ENCODE results near the gene DCST1. TPM values are rescaled to one million over a fixed set of nuclear protein-coding genes. Genes with fewer than 3 reads are reported as not detected.
A peak's percentile ranks its signal among the peaks of the same experiment; 100 is the strongest.

The DCST1 gene
- total and polyA plus RNA-seq, 2 of the 13 experiments (the other 11 are each of a cell fraction or from before 2014, with no cell fraction given): 0.04 TPM; not detected in 1

DNA sequence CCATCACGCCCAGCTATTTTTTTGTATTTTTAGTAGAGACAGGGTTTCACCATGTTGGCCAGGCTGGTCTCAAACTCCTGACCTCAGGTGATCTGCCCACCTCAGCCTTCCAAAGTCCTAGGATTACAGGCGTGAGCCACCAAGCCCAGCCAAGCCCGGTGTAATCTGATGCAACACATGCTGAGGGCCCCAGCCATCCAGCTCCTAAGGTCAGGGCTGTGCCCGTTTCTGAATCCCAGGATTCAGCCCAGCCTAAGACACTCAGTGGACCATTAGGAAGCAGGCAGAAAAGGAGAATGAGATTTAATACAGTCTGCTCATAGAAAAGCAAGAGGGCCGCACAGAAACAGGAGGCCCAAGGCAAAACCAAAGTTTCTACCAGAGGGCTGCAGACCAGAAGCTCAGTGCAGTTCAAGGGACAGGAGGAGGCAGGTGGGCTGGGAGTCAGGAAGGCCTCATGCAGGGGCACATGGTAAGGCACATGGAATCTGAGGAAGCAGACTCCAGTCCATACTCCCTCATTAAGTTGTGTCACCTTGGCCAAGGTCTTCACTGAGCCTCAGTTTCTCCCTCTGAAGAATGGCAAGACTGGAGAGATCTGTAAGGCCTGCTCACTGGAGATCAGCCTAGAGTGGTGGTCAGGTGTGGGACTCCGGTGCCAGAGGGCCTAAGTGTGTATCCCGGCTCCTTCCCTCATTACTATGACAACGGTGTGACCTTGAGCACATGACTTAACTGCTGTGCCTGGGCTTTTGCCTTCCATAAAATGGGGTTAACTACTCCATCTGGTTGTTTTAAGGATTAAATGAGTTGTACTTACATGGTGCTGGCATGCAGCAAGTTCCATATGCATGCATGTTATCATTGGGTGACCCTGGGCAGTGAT is 15.1 kb downstream of the DCST1 start (continued):
- TF ChIP-seq, protein P1, sequence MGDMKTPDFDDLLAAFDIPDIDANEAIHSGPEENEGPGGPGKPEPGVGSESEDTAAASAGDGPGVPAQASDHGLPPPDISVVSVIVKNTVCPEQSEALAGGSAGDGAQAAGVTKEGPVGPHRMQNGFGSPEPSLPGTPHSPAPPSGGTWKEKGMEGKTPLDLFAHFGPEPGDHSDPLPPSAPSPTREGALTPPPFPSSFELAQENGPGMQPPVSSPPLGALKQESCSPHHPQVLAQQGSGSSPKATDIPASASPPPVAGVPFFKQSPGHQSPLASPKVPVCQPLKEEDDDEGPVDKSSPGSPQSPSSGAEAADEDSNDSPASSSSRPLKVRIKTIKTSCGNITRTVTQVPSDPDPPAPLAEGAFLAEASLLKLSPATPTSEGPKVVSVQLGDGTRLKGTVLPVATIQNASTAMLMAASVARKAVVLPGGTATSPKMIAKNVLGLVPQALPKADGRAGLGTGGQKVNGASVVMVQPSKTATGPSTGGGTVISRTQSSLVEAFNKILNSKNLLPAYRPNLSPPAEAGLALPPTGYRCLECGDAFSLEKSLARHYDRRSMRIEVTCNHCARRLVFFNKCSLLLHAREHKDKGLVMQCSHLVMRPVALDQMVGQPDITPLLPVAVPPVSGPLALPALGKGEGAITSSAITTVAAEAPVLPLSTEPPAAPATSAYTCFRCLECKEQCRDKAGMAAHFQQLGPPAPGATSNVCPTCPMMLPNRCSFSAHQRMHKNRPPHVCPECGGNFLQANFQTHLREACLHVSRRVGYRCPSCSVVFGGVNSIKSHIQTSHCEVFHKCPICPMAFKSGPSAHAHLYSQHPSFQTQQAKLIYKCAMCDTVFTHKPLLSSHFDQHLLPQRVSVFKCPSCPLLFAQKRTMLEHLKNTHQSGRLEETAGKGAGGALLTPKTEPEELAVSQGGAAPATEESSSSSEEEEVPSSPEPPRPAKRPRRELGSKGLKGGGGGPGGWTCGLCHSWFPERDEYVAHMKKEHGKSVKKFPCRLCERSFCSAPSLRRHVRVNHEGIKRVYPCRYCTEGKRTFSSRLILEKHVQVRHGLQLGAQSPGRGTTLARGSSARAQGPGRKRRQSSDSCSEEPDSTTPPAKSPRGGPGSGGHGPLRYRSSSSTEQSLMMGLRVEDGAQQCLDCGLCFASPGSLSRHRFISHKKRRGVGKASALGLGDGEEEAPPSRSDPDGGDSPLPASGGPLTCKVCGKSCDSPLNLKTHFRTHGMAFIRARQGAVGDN (CRISPR knock-in tag; IDR thresholded peaks at IDR 0.05): 0 out of 2 replicates have a peak, but pooled peaks have one; percentile 33
- TF ChIP-seq SIX1 (CRISPR knock-in tag; IDR thresholded peaks at IDR 0.05; ENCODE audit: borderline replicate concordance) (peak; percentile 42; the same call in 1 of the 2 replicates), SNAI1 (CRISPR knock-in tag; IDR thresholded peaks at IDR 0.05; ENCODE audit: borderline replicate concordance) (no peak), RFX5 (IDR thresholded peaks at IDR 0.05; ENCODE audit: low read depth, low read length) (no peak), TRIM24 (CRISPR knock-in tag; IDR thresholded peaks at IDR 0.05) (no peak), ZMYM4 (CRISPR knock-in tag; IDR thresholded peaks at IDR 0.05) (0 out of 2 replicates have a peak, but pooled peaks have one; percentile 41), GATAD2A (CRISPR knock-in tag; IDR thresholded peaks at IDR 0.05) (0 out of 2 replicates have a peak, but pooled peaks have one; percentile 47), ZNF30 (CRISPR knock-in tag; IDR thresholded peaks at IDR 0.05) (0 out of 2 replicates have a peak, but pooled peaks have one; percentile 51), TEAD3 (CRISPR knock-in tag; optimal IDR thresholded peaks at IDR 0.05; ENCODE audit: borderline replicate concordance) (peak; percentile 20), RBM39 (IDR thresholded peaks at IDR 0.05; ENCODE audit: low read depth, low read length, poor library complexity, severe bottlenecking) (peak; percentile 16), TERF1 (CRISPR knock-in tag; IDR thresholded peaks at IDR 0.05) (no peak), KDM5A (IDR thresholded peaks at IDR 0.05; ENCODE audit: borderline replicate concordance, low read length) (no peak), ATF7 (IDR thresholded peaks at IDR 0.05) (peak; percentile 2; the same call in 1 of the 2 replicates), ATF7 (CRISPR knock-in tag; IDR thresholded peaks at IDR 0.05) (no peak), SALL1 (CRISPR knock-in tag; IDR thresholded peaks at IDR 0.05) (0 out of 2 replicates have a peak, but pooled peaks have one; percentile 12), ZNF543 (CRISPR knock-in tag; IDR thresholded peaks at IDR 0.05) (no peak), HCFC1 (IDR thresholded peaks at IDR 0.05; ENCODE audit: low read depth, low read length) (no peak), SIX4 (CRISPR knock-in tag; IDR thresholded peaks at IDR 0.05) (0 out of 2 replicates have a peak, but pooled peaks have one; percentile 55)
- TF ChIP-seq, protein P2, sequence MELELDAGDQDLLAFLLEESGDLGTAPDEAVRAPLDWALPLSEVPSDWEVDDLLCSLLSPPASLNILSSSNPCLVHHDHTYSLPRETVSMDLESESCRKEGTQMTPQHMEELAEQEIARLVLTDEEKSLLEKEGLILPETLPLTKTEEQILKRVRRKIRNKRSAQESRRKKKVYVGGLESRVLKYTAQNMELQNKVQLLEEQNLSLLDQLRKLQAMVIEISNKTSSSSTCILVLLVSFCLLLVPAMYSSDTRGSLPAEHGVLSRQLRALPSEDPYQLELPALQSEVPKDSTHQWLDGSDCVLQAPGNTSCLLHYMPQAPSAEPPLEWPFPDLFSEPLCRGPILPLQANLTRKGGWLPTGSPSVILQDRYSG (CRISPR knock-in tag; IDR thresholded peaks at IDR 0.05): no peak
